Mucosa of descending colon (tissue), 3 donors: ENCODE results near the gene CD48. TPM values are rescaled to one million over a fixed set of nuclear protein-coding genes. Genes with fewer than 3 reads are reported as not detected.

Experiments
- ATAC-seq: fragments of 200-7000 bp; cut with Tn5 transposase; one replicate; pipeline ENCODE4 v1.9.1; 2020; ENCODE audit warnings: mild to moderate bottlenecking, moderate library complexity
- DNase-seq, 3 donors: peaks; one replicate each; pipeline ENCODE4 v3.0.0-alpha.2; 2020
- H3K36me3 ChIP-seq: fragments of 200-600 bp; one replicate; pipeline ENCODE4 v1.8.0; 2021; ENCODE audit warnings: low read depth, mild to moderate bottlenecking
- H3K4me1 ChIP-seq: fragments of 200-600 bp; one replicate; pipeline ENCODE4 v1.8.0; 2021; ENCODE audit warnings: low read depth, mild to moderate bottlenecking
- H3K4me3 ChIP-seq: fragments of 200-600 bp; one replicate; pipeline ENCODE4 v1.8.0; 2021; ENCODE audit warnings: mild to moderate bottlenecking
- H3K9me3 ChIP-seq: fragments of 200-600 bp; one replicate; pipeline ENCODE4 v1.8.0; 2021; ENCODE audit warnings: mild to moderate bottlenecking
- intact Hi-C, 2 donors: fragments of 100-400 bp; cut with DNase I in 1 of 2; cut with micrococcal nuclease in 1 of 2; formaldehyde crosslinking; loops; one replicate each; pipeline versions ENCODE4 v1.11.0 to v1.11.1; 2022; cut with DNase I, micrococcal nuclease
- total RNA-seq, 3 donors: library from RNA; stranded (reverse); fragmentation: NEBNext Ultra II Directional in 2 of 3; extraction: Animal tissue kit (Norgen Biotek cat#: 25700) in 2 of 3; gene quantifications; one replicate each; pipeline versions ENCODE4 v1.2.1 to v1.2.4, GENCODE V29; 2021 to 2023
- TF ChIP-seq, protein P1 (sequence below): fragments of 200-600 bp; IDR thresholded peaks from one replicate; pipeline ENCODE4 v1.8.0; 2022; ENCODE audit warnings: antibody characterized with exemption, mild to moderate bottlenecking
- donor health status: DM: no; HTN: no; CAD: no; lungs with moderate emphysema.
- donor health status: DM: no; HTN: no; CAD: no.
- donor health status: DM: no; HTN: yes; CAD: no.

Gene CD48
- total RNA-seq, 3 donors from 2014 or later: 5.9 to 8.6 (median 6.1) TPM

DNA sequence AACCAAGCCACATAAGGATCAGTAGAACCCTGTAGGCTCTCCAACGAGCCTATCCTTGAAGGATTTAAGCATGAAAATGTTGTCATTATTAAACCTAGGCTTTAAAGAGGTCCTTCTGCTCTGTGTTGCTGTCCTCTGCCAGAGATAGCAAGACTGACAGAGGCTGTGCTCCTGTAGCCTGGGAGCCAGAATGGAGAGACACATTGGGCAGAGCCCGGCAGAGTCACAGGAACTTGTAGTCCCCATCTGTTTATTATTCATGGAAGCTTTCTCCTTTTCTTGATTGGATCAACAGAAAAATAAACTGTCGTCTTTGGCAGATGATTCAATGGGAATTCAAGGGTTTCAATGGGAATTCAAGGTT, 45.6 kb downstream of the CD48 start:
- intact Hi-C loops: no loop called here
- H3K4me3 ChIP-seq: no peak overlapping the region
- ATAC-seq: peak; percentile 14
- H3K4me1 ChIP-seq: no peaks in the 10 kb centered on the region
- no peaks in the 10 kb centered on the region for H3K9me3 ChIP-seq
- no peaks in the 10 kb centered on the region for H3K36me3 ChIP-seq
- no peak for DNase-seq
- TF ChIP-seq, protein P1, sequence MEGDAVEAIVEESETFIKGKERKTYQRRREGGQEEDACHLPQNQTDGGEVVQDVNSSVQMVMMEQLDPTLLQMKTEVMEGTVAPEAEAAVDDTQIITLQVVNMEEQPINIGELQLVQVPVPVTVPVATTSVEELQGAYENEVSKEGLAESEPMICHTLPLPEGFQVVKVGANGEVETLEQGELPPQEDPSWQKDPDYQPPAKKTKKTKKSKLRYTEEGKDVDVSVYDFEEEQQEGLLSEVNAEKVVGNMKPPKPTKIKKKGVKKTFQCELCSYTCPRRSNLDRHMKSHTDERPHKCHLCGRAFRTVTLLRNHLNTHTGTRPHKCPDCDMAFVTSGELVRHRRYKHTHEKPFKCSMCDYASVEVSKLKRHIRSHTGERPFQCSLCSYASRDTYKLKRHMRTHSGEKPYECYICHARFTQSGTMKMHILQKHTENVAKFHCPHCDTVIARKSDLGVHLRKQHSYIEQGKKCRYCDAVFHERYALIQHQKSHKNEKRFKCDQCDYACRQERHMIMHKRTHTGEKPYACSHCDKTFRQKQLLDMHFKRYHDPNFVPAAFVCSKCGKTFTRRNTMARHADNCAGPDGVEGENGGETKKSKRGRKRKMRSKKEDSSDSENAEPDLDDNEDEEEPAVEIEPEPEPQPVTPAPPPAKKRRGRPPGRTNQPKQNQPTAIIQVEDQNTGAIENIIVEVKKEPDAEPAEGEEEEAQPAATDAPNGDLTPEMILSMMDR: no peak

- intact Hi-C loops: no loop called here
- no peaks in the 10 kb centered on the region for H3K9me3 ChIP-seq
- no peaks in the 10 kb centered on the region for H3K4me1 ChIP-seq
- DNase-seq: peak; percentile 42 to 72 (median 55)
- no peak overlapping the region for H3K4me3 ChIP-seq
- TF ChIP-seq, protein P1: no peak
- no peaks in the 10 kb centered on the region for H3K36me3 ChIP-seq
- ATAC-seq: peak; percentile 58
Measured at GRCh38 chr1:160665330-160666078, 46.1 kb downstream of the CD48 start.

- no peak for DNase-seq
- Histone ChIP-seq H3K4me3 (no peak overlapping the region), H3K4me1 (no peaks in the 10 kb centered on the region), H3K36me3 (no peaks in the 10 kb centered on the region), H3K9me3 (no peaks in the 10 kb centered on the region)
- TF ChIP-seq, protein P1: no peak
- intact Hi-C loops: no loop called here
- peak; percentile 79 for ATAC-seq
Measured at GRCh38 chr1:160664573-160665051, 47.0 kb downstream of the CD48 start.

DNA sequence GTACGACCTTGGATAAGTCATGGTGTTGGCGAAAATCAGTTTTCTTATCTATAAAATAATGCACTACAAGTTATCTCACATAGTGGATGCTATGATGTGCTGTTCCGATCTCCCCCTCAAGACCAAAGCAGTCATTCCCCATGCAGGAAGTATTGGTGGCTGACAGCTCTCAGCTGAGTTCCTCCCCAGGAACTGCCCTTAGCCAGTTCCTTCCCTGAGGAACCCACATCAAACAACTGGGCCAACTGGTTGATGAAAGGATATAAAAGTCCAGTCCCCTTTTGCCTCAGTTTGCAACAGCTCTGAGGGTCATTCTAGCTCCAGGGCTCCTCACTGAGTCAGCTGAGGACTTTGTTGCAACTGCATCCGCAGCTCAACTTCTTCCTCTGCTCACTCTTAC, 48.7 kb downstream of the CD48 start:
- DNase-seq (no peak), ATAC-seq (no peak)
- no peaks in the 10 kb centered on the region for H3K4me1 ChIP-seq
- H3K9me3 ChIP-seq: no peaks in the 10 kb centered on the region
- TF ChIP-seq, protein P1: no peak
- no peaks in the 10 kb centered on the region for H3K36me3 ChIP-seq
- no peak overlapping the region for H3K4me3 ChIP-seq
- intact Hi-C loops: no loop called here

- no peak for ATAC-seq
- DNase-seq: no peak
- H3K4me3 ChIP-seq: no peak overlapping the region
- intact Hi-C loops: no loop called here
- no peaks in the 10 kb centered on the region for H3K9me3 ChIP-seq
- TF ChIP-seq, protein P1: no peak
- no peaks in the 10 kb centered on the region for H3K4me1 ChIP-seq
- H3K36me3 ChIP-seq: no peaks in the 10 kb centered on the region
Measured at GRCh38 chr1:160659566-160659965, 52.1 kb downstream of the CD48 start.
